Testis (tissue), 3 donors: Measurements from ENCODE around the gene DCDC2. TPM values are rescaled to one million over a fixed set of nuclear protein-coding genes. Genes with fewer than 3 reads are reported as not detected.

Experiments used
- DNase-seq: peaks from one replicate; pipeline ENCODE4 v3.0.0-alpha.2; 2019
- H3K27ac ChIP-seq, 2 donors: fragments of 200-600 bp; sonication (generic); one replicate each; pipeline ENCODE4 v1.5.1; 2019
- H3K27me3 ChIP-seq: fragments of 200-600 bp; sonication (generic); one replicate; pipeline ENCODE4 v1.5.1; 2019
- H3K36me3 ChIP-seq: fragments of 200-600 bp; sonication (generic); one replicate; pipeline ENCODE4 v1.5.1; 2017; ENCODE audit warnings: low read depth; ENCODE audit errors: missing control alignments
- H3K4me1 ChIP-seq: fragments of 200-600 bp; sonication (generic); one replicate; pipeline ENCODE4 v1.5.1; 2019
- H3K4me3 ChIP-seq, 2 donors: fragments of 200-600 bp; sonication (generic); one replicate each; pipeline ENCODE4 v1.5.1; 2017 to 2019
- H3K9me3 ChIP-seq: fragments of 200-600 bp; sonication (generic); one replicate; pipeline ENCODE4 v1.5.1; 2017
- CTCF ChIP-seq, 3 experiments: fragments of 450-650 bp in 2 of 3; fragments of 200-600 bp in 1 of 3; sonication (generic) in 1 of 3; IDR thresholded peaks; one replicate each; pipeline ENCODE4 v1.5.1; 2016 to 2019; ENCODE audit warnings: antibody characterized with exemption in 3 of 3, mild to moderate bottlenecking in 2 of 3, moderate library complexity in 1 of 3
- POLR2A ChIP-seq: fragments of 450-650 bp; IDR thresholded peaks from one replicate; pipeline ENCODE4 v1.6.1; 2017; ENCODE audit warnings: antibody characterized with exemption, mild to moderate bottlenecking, moderate library complexity
- WGBS, 2 donors: methylation state at CpG; one replicate each; pipeline ENCODE4 v1.1.5; 2018; 5-methylcytosine and 5-hydroxymethylcytosine counted together
- intact Hi-C: fragments of 100-400 bp; cut with DNase I; formaldehyde crosslinking; loops from one replicate; pipeline ENCODE4 v1.15.1; 2023; ENCODE audit warnings: low total_unique reads
- polyA plus RNA-seq: library from polyadenylated mRNA; stranded (reverse); fragments of 350-450 nt; fragmentation: Illumina TruSeq; extraction: RNeasy Lipid Tissue Mini Kit (QIAGEN cat#74804); gene quantifications from one replicate; pipeline ENCODE4 v1.2.3, GENCODE V29; 2014; ENCODE audit warnings: low read depth, low replicate concordance; ENCODE audit not compliant: insufficient read depth
- total RNA-seq, 2 donors: library from RNA; depleted of rRNA; stranded (reverse); fragments of >200 nt; gene quantifications; one replicate each; pipeline ENCODE4 v1.2.3, GENCODE V29; 2016

The DCDC2 gene
- total and polyA plus RNA-seq, 3 donors from 2014 or later, result 2.4 to 11.1 (median 3.0) TPM

- H3K27ac ChIP-seq, result no peak overlapping the region
- intact Hi-C loops, result no loop called here
- whole genome bisulfite sequencing, 2 donors, result 24 to 25% methylated on average over 1 of the region's 1 CpG
- no peaks in the 10 kb centered on the region for H3K9me3 ChIP-seq
- TF ChIP-seq POLR2A (no peak), CTCF (IDR thresholded peaks at IDR 0.05) (no peak)
- no peaks in the 10 kb centered on the region for H3K4me1 ChIP-seq
- no peaks in the 10 kb centered on the region for H3K36me3 ChIP-seq
- H3K4me3 ChIP-seq, result no peak overlapping the region
- DNase-seq, result no peak
- H3K27me3 ChIP-seq, result no peaks in the 10 kb centered on the region
Observed at GRCh38 chr6:24157886-24158285, 200.0 kb downstream of the DCDC2 start.

DNA sequence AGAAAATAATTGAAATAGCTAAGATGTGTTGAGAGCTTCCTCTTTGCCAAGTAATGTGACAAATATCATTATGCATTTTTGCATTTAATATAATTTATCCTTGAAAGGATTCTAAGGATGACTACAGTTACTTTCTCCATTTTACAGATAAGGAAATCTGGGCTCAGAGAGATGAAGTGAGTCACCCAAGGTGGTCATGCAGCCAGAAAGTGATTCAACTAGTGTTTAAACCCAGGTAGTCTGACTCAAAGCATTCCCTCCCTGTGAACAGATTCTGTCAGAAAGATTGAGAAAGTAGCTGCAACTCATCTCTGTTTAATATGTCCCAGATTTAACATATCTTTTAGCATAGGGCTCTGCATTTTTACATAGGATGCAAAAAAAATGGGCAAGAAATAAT lies 203.7 kb downstream of the DCDC2 start:
- no peaks in the 10 kb centered on the region for H3K4me1 ChIP-seq
- no peaks in the 10 kb centered on the region for H3K36me3 ChIP-seq
- TF ChIP-seq CTCF (IDR thresholded peaks at IDR 0.05) (no peak), POLR2A (no peak)
- H3K4me3 ChIP-seq, result no peak overlapping the region
- DNase-seq, result no peak
- H3K9me3 ChIP-seq, result no peaks in the 10 kb centered on the region
- intact Hi-C loops, result no loop called here
- no peak overlapping the region for H3K27ac ChIP-seq
- no peaks in the 10 kb centered on the region for H3K27me3 ChIP-seq

DNA sequence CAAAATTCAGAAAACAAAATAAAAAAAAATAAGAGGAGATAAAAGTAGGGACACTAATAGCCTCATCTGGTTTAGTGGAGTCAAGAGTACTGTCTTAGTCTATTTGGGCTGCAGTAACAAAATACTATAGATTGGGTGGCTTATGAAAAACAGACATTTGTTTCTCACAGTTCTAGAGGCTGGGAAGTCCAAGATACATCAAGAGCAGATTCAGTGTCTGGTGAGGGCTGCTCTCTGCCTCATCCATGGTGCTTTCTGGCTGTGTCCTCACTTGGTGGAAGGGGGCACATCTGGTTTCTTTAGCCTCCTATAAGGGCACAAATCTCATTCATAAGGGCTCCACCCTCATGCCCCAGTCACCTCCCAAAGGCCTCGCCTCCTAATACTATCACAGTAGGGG lies 205.8 kb downstream of the DCDC2 start:
- intact Hi-C loops, result no loop called here
- Histone ChIP-seq H3K27ac (no peak overlapping the region), H3K4me1 (no peaks in the 10 kb centered on the region), H3K4me3 (no peak overlapping the region), H3K36me3 (no peaks in the 10 kb centered on the region), H3K9me3 (no peaks in the 10 kb centered on the region), H3K27me3 (no peaks in the 10 kb centered on the region)
- no peak for TF ChIP-seq POLR2A
- no peak for TF ChIP-seq CTCF (IDR thresholded peaks at IDR 0.05)
- DNase-seq, result no peak
- WGBS, 2 donors, result 94 to 100% methylated on average over 1 of the region's 1 CpG

- no peak overlapping the region for H3K4me3 ChIP-seq
- no peaks in the 10 kb centered on the region for H3K27me3 ChIP-seq
- H3K4me1 ChIP-seq, result no peaks in the 10 kb centered on the region
- DNase-seq, result no peak
- H3K27ac ChIP-seq, result no peak overlapping the region
- no peaks in the 10 kb centered on the region for H3K36me3 ChIP-seq
- WGBS, 2 donors, result 66 to 75% methylated on average over 3 of the region's 3 CpGs
- TF ChIP-seq CTCF (IDR thresholded peaks at IDR 0.05), result no peak
- H3K9me3 ChIP-seq, result no peaks in the 10 kb centered on the region
- intact Hi-C loops, result no loop called here
Observed at GRCh38 chr6:24149836-24150235, 208.0 kb downstream of the DCDC2 start.

DNA sequence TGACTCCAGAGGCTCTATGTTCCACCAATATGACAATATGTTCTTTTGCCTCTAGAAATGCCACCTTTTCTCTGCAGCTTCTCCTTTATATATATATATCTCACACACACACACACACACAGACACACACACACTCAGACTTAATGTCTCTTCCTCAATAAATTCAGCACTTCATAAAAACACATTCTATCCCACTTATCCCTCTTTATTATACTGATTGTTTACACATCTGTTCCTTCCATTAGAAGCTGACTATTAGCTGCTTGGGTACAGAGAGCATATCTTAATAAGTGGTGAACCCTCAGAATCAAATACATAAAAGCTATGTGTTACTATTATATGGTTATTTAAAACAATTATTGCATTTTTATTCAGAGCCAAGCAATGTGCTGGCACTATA lies 208.6 kb downstream of the DCDC2 start:
- Histone ChIP-seq H3K9me3 (no peaks in the 10 kb centered on the region), H3K27ac (no peak overlapping the region), H3K27me3 (no peaks in the 10 kb centered on the region), H3K4me3 (no peak overlapping the region), H3K4me1 (no peaks in the 10 kb centered on the region), H3K36me3 (no peaks in the 10 kb centered on the region)
- no peak for TF ChIP-seq POLR2A
- no peak for TF ChIP-seq CTCF (IDR thresholded peaks at IDR 0.05)
- intact Hi-C loops, result no loop called here
- DNase-seq, result no peak
